ENCODE data around the gene LAMC1.

DNA sequence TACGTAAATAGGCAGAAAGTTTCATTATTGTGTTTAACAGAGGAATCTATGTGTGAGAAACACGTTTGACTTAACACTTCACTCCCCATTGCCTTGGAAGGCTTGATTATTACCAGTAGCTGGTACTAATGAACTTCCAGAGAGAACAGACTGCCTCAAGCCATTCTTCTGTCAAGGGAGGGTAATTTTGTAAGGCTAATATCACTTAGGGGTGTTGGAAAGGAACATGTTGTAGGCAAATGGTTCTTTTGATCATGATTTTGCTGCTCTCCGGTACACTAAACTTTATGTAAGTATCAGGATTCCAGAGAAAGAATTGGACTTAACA, 1.8 kb downstream of the LAMC1 start:
- TF ChIP-seq, protein P1, sequence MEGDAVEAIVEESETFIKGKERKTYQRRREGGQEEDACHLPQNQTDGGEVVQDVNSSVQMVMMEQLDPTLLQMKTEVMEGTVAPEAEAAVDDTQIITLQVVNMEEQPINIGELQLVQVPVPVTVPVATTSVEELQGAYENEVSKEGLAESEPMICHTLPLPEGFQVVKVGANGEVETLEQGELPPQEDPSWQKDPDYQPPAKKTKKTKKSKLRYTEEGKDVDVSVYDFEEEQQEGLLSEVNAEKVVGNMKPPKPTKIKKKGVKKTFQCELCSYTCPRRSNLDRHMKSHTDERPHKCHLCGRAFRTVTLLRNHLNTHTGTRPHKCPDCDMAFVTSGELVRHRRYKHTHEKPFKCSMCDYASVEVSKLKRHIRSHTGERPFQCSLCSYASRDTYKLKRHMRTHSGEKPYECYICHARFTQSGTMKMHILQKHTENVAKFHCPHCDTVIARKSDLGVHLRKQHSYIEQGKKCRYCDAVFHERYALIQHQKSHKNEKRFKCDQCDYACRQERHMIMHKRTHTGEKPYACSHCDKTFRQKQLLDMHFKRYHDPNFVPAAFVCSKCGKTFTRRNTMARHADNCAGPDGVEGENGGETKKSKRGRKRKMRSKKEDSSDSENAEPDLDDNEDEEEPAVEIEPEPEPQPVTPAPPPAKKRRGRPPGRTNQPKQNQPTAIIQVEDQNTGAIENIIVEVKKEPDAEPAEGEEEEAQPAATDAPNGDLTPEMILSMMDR (IDR thresholded peaks at IDR 0.05) = no peak
- no peak for TF ChIP-seq TCF7L2 (IDR thresholded peaks at IDR 0.05; ENCODE audit: low read depth, low read length)
- TF ChIP-seq SIN3A (IDR thresholded peaks at IDR 0.05; ENCODE audit: borderline replicate concordance, insufficient read depth, low read depth, low read length) = no peak

All from Panc1 (cell line).